HG03064 (cell line): Measurements from ENCODE around the gene ELL.
"Not testable (repeated sequence)": the region's sequence is repeated elsewhere in the genome, so short reads cannot be mapped to it uniquely, and the experiment has no call there.

Experiments
- ATAC-seq: cut with Tn5 transposase; IDR thresholded peaks from one replicate; pipeline ENCODE4 v1.9.1; 2021; ENCODE audit warnings: low read depth; ENCODE audit not compliant: unreplicated experiment

The ELL gene

GRCh38 chr19:18532168-18532890 lies 10.5 kb upstream of the ELL start:
- ATAC-seq, result no peak

- ATAC-seq, result no peak
Observed at GRCh38 chr19:18531485-18531884, 9.6 kb upstream of the ELL start.

- ATAC-seq, result no peak
Observed at GRCh38 chr19:18529782-18530181, 7.9 kb upstream of the ELL start.

GRCh38 chr19:18526316-18526715 lies 4.4 kb upstream of the ELL start:
- no peak for ATAC-seq

GRCh38 chr19:18523841-18524240 lies 2.0 kb upstream of the ELL start:
- ATAC-seq, result no peak

GRCh38 chr19:18522862-18523440 lies 1.1 kb upstream of the ELL start:
- not testable (repeated sequence) for ATAC-seq

- ATAC-seq, result peak; percentile 76
Observed at GRCh38 chr19:18522124-18522861, 423 bp upstream of the ELL start.

- ATAC-seq, result no peak
Observed at GRCh38 chr19:18520848-18521691, 800 bp downstream of the ELL start.

- ATAC-seq, result no peak
Observed at GRCh38 chr19:18519962-18520847, 1.7 kb downstream of the ELL start.

- ATAC-seq, result no peak
Observed at GRCh38 chr19:18518639-18519038, 3.2 kb downstream of the ELL start.

GRCh38 chr19:18517606-18518005 lies 4.3 kb downstream of the ELL start:
- ATAC-seq, result no peak

- ATAC-seq, result no peak
Observed at GRCh38 chr19:18515959-18516358, 5.9 kb downstream of the ELL start.

- no peak for ATAC-seq
Observed at GRCh38 chr19:18514800-18515682, 6.8 kb downstream of the ELL start.

- ATAC-seq, result no peak
Observed at GRCh38 chr19:18513868-18514267, 8.0 kb downstream of the ELL start.

- ATAC-seq, result no peak
Observed at GRCh38 chr19:18510216-18510615, 11.7 kb downstream of the ELL start.

GRCh38 chr19:18508585-18508984 lies 13.3 kb downstream of the ELL start:
- ATAC-seq, result no peak

GRCh38 chr19:18507727-18508440 lies 14.0 kb downstream of the ELL start:
- ATAC-seq, result no peak

- ATAC-seq, result no peak
Observed at GRCh38 chr19:18507021-18507726, 14.7 kb downstream of the ELL start.
